ENCODE results near the gene STOM. TPM values are rescaled to one million over a fixed set of nuclear protein-coding genes. Genes with fewer than 3 reads are reported as not detected.

Gene STOM
- total RNA-seq, 2 donors from 2014 or later = 26.6 to 35.6 TPM

DNA sequence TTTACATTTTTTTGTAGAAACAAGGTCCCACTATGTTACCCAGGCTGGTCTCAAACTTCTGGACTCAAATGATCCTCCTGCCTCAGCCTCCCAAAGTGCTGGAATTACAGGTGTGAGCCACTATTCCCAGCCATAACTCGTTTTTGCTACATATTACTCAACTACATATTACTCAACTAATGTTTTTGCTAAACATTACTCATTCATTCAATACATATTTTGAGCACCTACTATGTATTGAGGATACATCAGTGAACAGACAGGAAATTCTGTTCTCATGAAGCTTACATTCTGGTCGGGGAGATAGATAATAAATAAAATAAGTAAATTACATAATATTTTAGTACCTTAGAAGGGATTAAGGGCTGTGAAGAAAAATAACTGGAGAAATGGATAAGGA is 34.9 kb upstream of the STOM start:
- Histone ChIP-seq H3K27me3 (ENCODE audit: control insufficient read depth, insufficient read depth, low read length, poor library complexity, severe bottlenecking) (peaks cover 18% of the 10 kb centered on the region), H3K9me3 (ENCODE audit: control insufficient read depth, low read length) (peaks cover 17% of the 10 kb centered on the region), H3K4me1 (ENCODE audit: control insufficient read depth, insufficient read depth, low read length) (no peaks in the 10 kb centered on the region), H3K4me3 (ENCODE audit: low read length) (no peak overlapping the region), H3K36me3 (ENCODE audit: control insufficient read depth, insufficient read depth, low read length) (no peaks in the 10 kb centered on the region), H3K27ac (ENCODE audit: low read depth, low read length) (no peak overlapping the region), H3K9ac (ENCODE audit: extremely low read depth, low read length, poor library complexity, severe bottlenecking) (no peak overlapping the region)
- H3K36me3 Mint-ChIP-seq (ENCODE audit: low read depth) = no peaks in the 10 kb centered on the region
- H3K27me3 Mint-ChIP-seq (ENCODE audit: insufficient read depth) = peaks cover 34% of the 10 kb centered on the region
- 60 to 73% methylated on average over 1 of the region's 2 CpGs for WGBS, 2 experiments (ENCODE audit: insufficient coverage in 1 of 2, insufficient read length in 1 of 2)
- no peak overlapping the region for H3K4me3 Mint-ChIP-seq
- no peak overlapping the region for H3K27ac Mint-ChIP-seq
- peaks cover 13% of the 10 kb centered on the region for H3K9me3 Mint-ChIP-seq
- no peak for DNase-seq
- TF ChIP-seq, protein P1, sequence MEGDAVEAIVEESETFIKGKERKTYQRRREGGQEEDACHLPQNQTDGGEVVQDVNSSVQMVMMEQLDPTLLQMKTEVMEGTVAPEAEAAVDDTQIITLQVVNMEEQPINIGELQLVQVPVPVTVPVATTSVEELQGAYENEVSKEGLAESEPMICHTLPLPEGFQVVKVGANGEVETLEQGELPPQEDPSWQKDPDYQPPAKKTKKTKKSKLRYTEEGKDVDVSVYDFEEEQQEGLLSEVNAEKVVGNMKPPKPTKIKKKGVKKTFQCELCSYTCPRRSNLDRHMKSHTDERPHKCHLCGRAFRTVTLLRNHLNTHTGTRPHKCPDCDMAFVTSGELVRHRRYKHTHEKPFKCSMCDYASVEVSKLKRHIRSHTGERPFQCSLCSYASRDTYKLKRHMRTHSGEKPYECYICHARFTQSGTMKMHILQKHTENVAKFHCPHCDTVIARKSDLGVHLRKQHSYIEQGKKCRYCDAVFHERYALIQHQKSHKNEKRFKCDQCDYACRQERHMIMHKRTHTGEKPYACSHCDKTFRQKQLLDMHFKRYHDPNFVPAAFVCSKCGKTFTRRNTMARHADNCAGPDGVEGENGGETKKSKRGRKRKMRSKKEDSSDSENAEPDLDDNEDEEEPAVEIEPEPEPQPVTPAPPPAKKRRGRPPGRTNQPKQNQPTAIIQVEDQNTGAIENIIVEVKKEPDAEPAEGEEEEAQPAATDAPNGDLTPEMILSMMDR (conservative IDR thresholded peaks at IDR 0.05) = no peak
- peaks cover 14% of the 10 kb centered on the region for H3K4me1 Mint-ChIP-seq

DNA sequence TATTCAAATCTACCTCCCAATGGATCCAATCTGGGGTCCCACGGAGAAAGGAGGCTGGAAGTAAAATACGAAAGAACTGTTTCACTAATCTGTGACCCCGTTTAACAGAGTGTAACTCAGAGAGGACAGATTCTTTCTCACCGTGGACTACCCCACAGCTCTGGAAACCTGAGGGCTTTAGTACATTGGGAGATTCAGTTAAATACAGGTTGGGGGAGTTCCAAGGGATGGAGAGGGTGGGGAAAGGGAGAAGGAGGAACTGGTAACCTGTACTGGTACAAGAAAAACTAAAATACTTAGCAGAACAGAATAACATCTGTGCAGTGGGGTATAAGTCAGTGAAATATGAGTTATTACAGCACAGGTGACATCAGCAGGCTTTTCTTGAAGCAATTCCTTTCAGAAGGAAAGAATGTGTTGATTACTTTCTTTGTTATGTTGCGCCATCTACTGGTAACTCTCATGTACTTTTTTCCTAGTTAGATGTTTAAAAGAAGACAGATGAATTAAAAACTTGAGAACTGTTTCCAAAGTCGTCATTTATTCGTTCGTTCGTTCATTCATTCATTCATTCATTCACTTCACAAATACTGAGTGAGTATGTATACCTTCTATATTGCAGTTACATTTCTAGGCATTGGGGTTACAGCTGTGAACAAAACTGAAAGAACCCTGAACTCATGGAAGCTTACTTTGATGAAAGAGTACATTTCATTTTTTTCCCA is 30.0 kb upstream of the STOM start:
- DNase-seq = no peak
- TF ChIP-seq, protein P1 (conservative IDR thresholded peaks at IDR 0.05) = peak; percentile 83
- Mint-ChIP-seq H3K4me3 (no peak overlapping the region), H3K36me3 (ENCODE audit: low read depth) (no peaks in the 10 kb centered on the region), H3K27me3 (ENCODE audit: insufficient read depth) (peaks cover 16% of the 10 kb centered on the region), H3K9me3 (peaks cover 16% of the 10 kb centered on the region), H3K27ac (peak overlapping the region; percentile 53), H3K4me1 (no peaks in the 10 kb centered on the region)
- Histone ChIP-seq H3K9ac (ENCODE audit: extremely low read depth, low read length, poor library complexity, severe bottlenecking) (no peak overlapping the region), H3K4me3 (ENCODE audit: low read length) (no peak overlapping the region), H3K4me1 (ENCODE audit: control insufficient read depth, insufficient read depth, low read length) (no peaks in the 10 kb centered on the region), H3K27me3 (ENCODE audit: control insufficient read depth, insufficient read depth, low read length, poor library complexity, severe bottlenecking) (no peaks in the 10 kb centered on the region), H3K9me3 (ENCODE audit: control insufficient read depth, low read length) (peaks cover 5% of the 10 kb centered on the region), H3K27ac (ENCODE audit: low read depth, low read length) (no peak overlapping the region), H3K36me3 (ENCODE audit: control insufficient read depth, insufficient read depth, low read length) (no peaks in the 10 kb centered on the region)
- WGBS, 2 experiments (ENCODE audit: insufficient coverage in 1 of 2, insufficient read length in 1 of 2) = 21 to 23% methylated on average over 5 to 9 of the region's 9 CpGs

DNA sequence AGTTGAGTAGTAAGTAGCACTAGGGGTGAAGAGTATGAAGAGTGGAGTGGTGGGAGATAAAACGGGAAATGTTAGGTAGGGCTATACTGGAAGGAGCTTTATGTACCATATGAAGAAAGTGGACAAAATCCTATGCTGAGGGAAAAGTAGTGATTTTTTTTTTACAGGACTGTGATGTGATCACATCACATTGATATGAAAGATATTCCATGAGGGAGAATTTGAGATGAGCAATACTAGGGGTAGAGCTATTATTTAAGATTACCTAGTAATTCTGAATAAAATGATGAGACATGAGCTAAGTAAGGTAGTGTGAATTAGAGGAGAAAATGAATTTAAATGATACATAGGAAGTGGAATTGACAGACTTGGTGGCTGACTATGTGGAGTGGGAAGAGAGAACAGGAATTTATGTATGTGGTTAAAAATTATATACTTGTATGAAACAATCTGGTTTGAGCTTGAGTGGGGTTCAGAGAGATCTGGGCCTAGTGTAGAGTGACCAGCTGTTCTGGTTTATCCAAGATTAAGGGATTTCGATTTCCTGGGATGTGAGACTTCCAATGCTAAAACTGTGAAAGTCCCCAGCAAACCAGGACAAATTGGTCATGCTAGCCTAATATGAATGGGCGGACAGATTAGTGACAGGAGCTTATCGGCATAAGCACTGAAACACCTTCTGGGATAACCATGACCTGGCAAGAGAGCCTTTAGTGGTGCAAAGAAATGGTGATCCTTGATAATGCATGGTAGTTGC is 29.3 kb upstream of the STOM start:
- H3K27me3 ChIP-seq (ENCODE audit: control insufficient read depth, insufficient read depth, low read length, poor library complexity, severe bottlenecking) = no peaks in the 10 kb centered on the region
- Mint-ChIP-seq H3K4me1 (no peaks in the 10 kb centered on the region), H3K9me3 (peaks cover 16% of the 10 kb centered on the region), H3K36me3 (ENCODE audit: low read depth) (no peaks in the 10 kb centered on the region), H3K27ac (no peak overlapping the region), H3K4me3 (no peak overlapping the region), H3K27me3 (ENCODE audit: insufficient read depth) (peaks cover 16% of the 10 kb centered on the region)
- no peaks in the 10 kb centered on the region for H3K4me1 ChIP-seq (ENCODE audit: control insufficient read depth, insufficient read depth, low read length)
- 88 to 90% methylated on average over 3 to 4 of the region's 4 CpGs for WGBS, 2 experiments (ENCODE audit: insufficient coverage in 1 of 2, insufficient read length in 1 of 2)
- no peak for DNase-seq
- no peak overlapping the region for H3K9ac ChIP-seq (ENCODE audit: extremely low read depth, low read length, poor library complexity, severe bottlenecking)
- H3K9me3 ChIP-seq (ENCODE audit: control insufficient read depth, low read length) = peaks cover 5% of the 10 kb centered on the region
- TF ChIP-seq, protein P1 (conservative IDR thresholded peaks at IDR 0.05) = no peak
- H3K4me3 ChIP-seq (ENCODE audit: low read length) = no peak overlapping the region
- no peak overlapping the region for H3K27ac ChIP-seq (ENCODE audit: low read depth, low read length)
- no peaks in the 10 kb centered on the region for H3K36me3 ChIP-seq (ENCODE audit: control insufficient read depth, insufficient read depth, low read length)

Data from endodermal cell (in vitro differentiated cells).